Activated CD4-positive, alpha-beta memory T cell treated with anti-CD3 and anti-CD28 coated beads for 36 hours (primary cell): ENCODE data around the gene PCDH8. TPM values are rescaled to one million over a fixed set of nuclear protein-coding genes. Genes with fewer than 3 reads are reported as not detected.
"Not testable (repeated sequence)": the region's sequence is repeated elsewhere in the genome, so short reads cannot be mapped to it uniquely, and the experiment has no call there.

Source experiments
- CTCF ChIA-PET: fragments of 350-600 bp; sonication (Branson Sonifier 250); formaldehyde crosslinking; loops from one replicate; lab custom pipeline; 2021; ENCODE audit warnings: antibody characterized with exemption, inconsistent platforms; lab: Charles Lee
- POLR2A ChIA-PET: fragments of 350-600 bp; sonication (Branson Sonifier 250); formaldehyde crosslinking; loops from one replicate; lab custom pipeline; 2021; ENCODE audit warnings: antibody characterized with exemption; lab: Charles Lee
- DNase-seq: peaks from one replicate; pipeline ENCODE4 v3.0.0-alpha.2; 2020
- H3K27ac Mint-ChIP-seq: one replicate; pipeline ENCODE4 v1.8.0; 2021; ENCODE audit warnings: mixed read lengths
- H3K27me3 Mint-ChIP-seq: one replicate; pipeline ENCODE4 v1.8.0; 2021; ENCODE audit warnings: mixed read lengths
- H3K36me3 Mint-ChIP-seq: one replicate; pipeline ENCODE4 v1.8.0; 2021; ENCODE audit warnings: mixed read lengths
- H3K4me1 Mint-ChIP-seq: one replicate; pipeline ENCODE4 v1.8.0; 2021; ENCODE audit warnings: low read depth, mixed read lengths
- H3K4me3 Mint-ChIP-seq: one replicate; pipeline ENCODE4 v1.8.0; 2021; ENCODE audit warnings: mild to moderate bottlenecking, mixed read lengths
- H3K9me3 Mint-ChIP-seq: one replicate; pipeline ENCODE4 v1.8.0; 2021; ENCODE audit warnings: mixed read lengths
- intact Hi-C: fragments of 100-400 bp; cut with micrococcal nuclease; formaldehyde crosslinking; loops from one replicate; pipeline ENCODE4 v1.15.1; 2023
- total RNA-seq, 2 experiments: library from RNA; stranded (reverse); gene quantifications; one replicate each; pipeline ENCODE4 v1.2.3, GENCODE V29; 2021

Gene PCDH8
- total RNA-seq, 2 experiments from 2014 or later = not detected

DNA sequence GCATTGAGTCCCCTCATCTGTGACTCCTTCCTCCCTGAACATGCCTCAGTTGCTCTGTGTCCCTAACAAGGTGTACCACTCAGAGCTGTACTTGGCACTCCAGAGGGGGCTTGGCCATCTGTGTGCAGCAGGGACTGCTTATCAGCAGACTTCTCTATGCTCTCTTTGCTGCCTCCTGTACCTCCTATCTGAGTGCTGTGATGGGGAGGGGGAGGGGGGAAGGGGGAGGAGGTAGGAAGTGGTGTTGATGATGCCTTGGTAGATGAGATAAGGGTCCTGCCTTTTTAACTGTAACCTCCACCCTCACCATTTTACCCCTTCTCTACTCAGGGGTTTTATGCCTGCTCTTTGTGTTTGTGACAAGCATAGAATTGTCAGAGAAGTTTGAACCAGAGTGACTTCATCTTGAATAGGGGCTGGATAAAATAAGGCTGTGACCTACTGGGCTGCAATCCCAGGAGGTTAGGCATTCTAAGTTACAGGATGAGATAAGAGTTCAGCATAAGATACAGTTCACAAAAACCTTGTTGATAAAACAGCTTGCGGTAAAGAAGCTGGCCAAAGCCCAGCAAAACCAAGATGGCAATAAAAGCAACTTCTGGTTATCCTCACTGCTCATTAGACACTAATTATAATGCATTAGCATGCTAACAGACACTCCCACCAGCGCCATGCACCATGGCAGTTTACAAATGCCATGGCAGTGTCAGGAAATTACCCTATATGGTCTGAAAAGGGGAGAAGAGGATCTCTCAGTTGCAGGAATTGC is 13.2 kb downstream of the PCDH8 start:
- no peak for DNase-seq
- POLR2A ChIA-PET = no interaction called here
- Mint-ChIP-seq H3K27ac (no peak overlapping the region), H3K4me1 (no peaks in the 10 kb centered on the region), H3K27me3 (peaks cover 20% of the 10 kb centered on the region), H3K9me3 (no peaks in the 10 kb centered on the region), H3K4me3 (no peak overlapping the region), H3K36me3 (no peaks in the 10 kb centered on the region)
- CTCF ChIA-PET = no interaction called here
- intact Hi-C loops = no loop called here

DNA sequence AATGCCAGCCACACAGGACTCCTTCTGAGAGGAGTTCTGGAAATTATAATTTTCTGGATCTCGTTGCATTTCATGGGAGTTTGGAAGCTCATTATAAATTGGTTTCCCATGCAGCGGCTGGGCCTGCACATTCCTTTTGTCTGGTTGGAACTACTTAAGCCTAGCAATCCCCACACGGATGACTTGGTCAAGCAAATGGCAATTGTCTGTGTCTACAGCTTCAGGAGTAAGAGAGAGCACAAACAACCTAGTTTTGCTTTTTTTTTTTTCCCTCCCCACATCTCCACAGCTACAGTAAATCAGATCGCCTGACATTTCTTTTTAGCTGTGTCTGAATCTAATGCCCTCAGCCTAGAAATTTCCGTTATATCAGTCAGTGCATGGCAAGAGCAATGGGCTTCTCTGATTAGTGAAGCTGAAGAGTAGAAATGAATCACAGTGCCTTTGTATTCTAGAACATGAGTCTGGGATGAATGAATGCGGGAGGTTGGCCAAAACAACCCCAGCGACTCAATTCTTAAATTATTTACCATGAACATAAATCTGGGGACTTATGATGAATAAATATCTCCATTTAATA is 15.1 kb downstream of the PCDH8 start:
- POLR2A ChIA-PET = no interaction called here
- Mint-ChIP-seq H3K4me1 (no peaks in the 10 kb centered on the region), H3K9me3 (no peaks in the 10 kb centered on the region), H3K27ac (no peak overlapping the region), H3K36me3 (no peaks in the 10 kb centered on the region), H3K27me3 (peaks cover 8% of the 10 kb centered on the region), H3K4me3 (no peak overlapping the region)
- CTCF ChIA-PET = no interaction called here
- DNase-seq = no peak
- intact Hi-C loops = no loop called here

DNA sequence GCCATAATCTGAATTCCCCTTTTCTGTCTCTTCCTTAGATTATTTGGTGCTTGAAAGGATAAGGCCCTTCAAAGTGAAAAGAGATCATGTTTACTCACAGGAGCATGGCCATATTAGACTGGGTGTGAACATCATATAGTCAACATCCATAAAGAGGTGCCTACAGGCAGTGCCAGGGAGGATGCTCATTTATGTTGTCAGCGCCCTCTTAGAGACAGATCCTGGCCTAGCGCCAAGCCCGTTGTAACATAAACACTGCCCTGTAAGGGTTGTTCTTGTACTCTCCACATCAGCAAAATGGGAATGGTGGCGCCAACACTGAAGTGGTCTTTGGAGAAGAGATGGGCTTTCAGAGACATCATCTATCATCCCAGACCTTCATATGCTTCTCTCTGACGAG is 16.1 kb downstream of the PCDH8 start:
- Mint-ChIP-seq H3K4me3 (no peak overlapping the region), H3K4me1 (no peaks in the 10 kb centered on the region), H3K27ac (no peak overlapping the region), H3K9me3 (no peaks in the 10 kb centered on the region), H3K36me3 (no peaks in the 10 kb centered on the region), H3K27me3 (peaks cover 1% of the 10 kb centered on the region)
- intact Hi-C loops = no loop called here
- ChIA-PET POLR2A (no interaction called here), CTCF (no interaction called here)
- DNase-seq = no peak

DNA sequence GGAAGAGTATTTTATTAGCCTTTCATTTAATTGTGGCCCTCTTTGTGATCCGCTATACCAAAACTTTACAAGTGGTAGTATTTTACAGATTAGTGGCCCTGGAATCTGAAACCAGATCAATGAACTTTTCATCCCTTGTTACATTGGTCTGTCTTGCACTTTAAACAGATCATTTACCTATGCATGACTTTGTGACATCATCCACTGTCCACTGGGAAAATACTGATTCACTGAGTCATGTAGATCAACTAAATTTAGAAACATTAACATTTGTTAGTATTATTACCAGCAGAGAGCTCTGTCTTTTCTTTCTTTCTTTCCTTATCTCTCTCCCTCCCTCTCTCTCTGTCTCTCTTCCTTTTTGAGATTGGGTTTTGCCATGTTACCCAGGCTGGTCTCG is 17.5 kb downstream of the PCDH8 start:
- intact Hi-C loops = no loop called here
- CTCF ChIA-PET = no interaction called here
- H3K36me3 Mint-ChIP-seq = no peaks in the 10 kb centered on the region
- no peaks in the 10 kb centered on the region for H3K9me3 Mint-ChIP-seq
- no peak overlapping the region for H3K27ac Mint-ChIP-seq
- H3K4me1 Mint-ChIP-seq = no peaks in the 10 kb centered on the region
- H3K27me3 Mint-ChIP-seq = peaks cover 1% of the 10 kb centered on the region
- DNase-seq = no peak
- no peak overlapping the region for H3K4me3 Mint-ChIP-seq
- POLR2A ChIA-PET = no interaction called here

DNA sequence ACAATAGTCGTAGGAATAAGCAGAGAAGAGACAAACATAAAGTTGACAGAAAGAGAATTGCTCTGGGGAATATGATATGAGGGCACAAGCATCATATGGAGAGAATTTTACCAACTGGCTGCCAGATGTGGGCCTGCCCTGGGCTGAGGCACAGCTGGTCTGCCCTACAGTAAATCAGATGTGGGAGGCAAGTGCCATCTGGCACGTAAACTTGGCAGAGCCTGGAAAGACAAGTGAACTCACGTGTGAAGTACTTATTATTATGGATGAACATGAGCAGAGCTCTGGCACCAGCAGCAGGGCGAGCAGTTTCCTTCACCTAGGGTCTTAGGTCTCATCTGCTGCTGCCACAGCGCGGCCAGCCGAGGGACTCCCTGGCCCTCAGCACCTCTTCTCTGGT is 20.6 kb downstream of the PCDH8 start:
- Mint-ChIP-seq H3K27me3 (peaks cover 2% of the 10 kb centered on the region), H3K36me3 (no peaks in the 10 kb centered on the region), H3K9me3 (no peaks in the 10 kb centered on the region), H3K27ac (no peak overlapping the region), H3K4me1 (no peaks in the 10 kb centered on the region), H3K4me3 (no peak overlapping the region)
- ChIA-PET CTCF (interaction anchor here (1.1 kb wide), 1 partner anchor 140 kb away, joined by 3 read pairs; no protein-coding TSS in a partner anchor), POLR2A (no interaction called here)
- no peak for DNase-seq
- intact Hi-C loops = no loop called here

DNA sequence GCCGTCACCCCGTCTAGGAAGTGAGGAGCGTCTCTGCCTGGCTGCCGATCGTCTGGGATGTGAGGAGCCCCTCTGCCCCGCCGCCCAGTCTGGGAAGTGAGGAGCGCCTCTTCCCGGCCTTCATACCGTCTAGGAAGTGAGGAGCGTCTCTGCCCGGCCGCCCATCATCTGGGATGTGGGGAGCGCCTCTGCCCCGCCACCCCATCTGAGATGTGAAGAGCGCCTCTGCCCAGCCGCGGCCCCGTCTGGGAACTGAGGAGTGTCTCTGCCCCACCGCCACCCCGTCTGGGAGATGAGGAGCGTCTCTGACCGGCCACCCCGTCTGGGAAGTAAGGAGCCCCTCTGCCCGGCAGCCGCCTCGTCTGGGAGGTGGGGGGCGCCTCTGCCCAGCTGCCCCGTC is 30.6 kb downstream of the PCDH8 start:
- POLR2A ChIA-PET, H3K4me1 Mint-ChIP-seq, H3K4me3 Mint-ChIP-seq, H3K27me3 Mint-ChIP-seq, DNase-seq, intact Hi-C loops, CTCF ChIA-PET, H3K27ac Mint-ChIP-seq, H3K9me3 Mint-ChIP-seq, H3K36me3 Mint-ChIP-seq: not testable (repeated sequence)

DNA sequence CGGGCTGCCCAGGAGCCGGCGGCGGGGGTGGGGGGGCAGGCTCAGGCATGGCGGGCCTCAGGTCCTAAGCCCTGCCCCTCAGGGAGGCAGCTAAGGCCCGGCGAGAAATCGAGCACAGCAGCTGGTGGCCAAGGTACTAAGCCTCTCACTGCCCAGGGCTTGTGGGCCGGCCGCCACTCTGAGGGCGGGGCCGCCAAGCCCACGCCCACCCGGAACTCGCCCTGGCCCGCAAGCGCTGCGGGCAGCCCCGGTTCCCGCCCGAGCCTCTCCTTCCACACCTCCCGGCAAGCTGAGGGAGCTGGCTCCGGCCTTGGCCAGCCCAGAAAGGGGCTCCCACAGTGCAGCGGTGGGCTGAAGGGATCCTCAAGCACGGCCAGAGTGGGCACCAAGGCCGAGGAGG is 33.1 kb downstream of the PCDH8 start:
- peaks cover 2% of the 10 kb centered on the region for H3K9me3 Mint-ChIP-seq
- peaks cover 4% of the 10 kb centered on the region for H3K27me3 Mint-ChIP-seq
- ChIA-PET POLR2A (no interaction called here), CTCF (no interaction called here)
- no peak overlapping the region for H3K4me3 Mint-ChIP-seq
- DNase-seq = no peak
- H3K4me1 Mint-ChIP-seq = no peaks in the 10 kb centered on the region
- no peaks in the 10 kb centered on the region for H3K36me3 Mint-ChIP-seq
- intact Hi-C loops = no loop called here
- H3K27ac Mint-ChIP-seq = no peak overlapping the region

DNA sequence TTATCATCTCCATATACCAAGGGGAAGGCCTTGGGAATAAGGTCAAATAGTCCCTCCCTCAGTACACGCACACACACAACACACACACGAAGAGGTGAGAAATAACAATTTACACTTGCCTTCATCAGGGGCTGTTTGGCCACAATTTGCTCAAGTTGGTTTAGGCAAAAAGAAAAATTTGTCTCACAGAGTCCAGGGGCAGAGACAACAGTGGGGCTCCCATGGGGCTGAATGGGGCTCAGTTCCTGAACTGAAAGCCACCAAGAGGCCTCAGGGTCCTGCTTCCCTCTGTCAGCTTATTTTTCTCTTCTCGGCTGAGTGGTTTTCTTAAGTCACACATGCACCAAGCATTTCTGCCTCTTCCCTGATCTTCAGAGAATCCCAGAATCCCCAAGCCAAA is 35.5 kb downstream of the PCDH8 start:
- Mint-ChIP-seq H3K27ac (no peak overlapping the region), H3K9me3 (peaks cover 2% of the 10 kb centered on the region)
- CTCF ChIA-PET = no interaction called here

DNA sequence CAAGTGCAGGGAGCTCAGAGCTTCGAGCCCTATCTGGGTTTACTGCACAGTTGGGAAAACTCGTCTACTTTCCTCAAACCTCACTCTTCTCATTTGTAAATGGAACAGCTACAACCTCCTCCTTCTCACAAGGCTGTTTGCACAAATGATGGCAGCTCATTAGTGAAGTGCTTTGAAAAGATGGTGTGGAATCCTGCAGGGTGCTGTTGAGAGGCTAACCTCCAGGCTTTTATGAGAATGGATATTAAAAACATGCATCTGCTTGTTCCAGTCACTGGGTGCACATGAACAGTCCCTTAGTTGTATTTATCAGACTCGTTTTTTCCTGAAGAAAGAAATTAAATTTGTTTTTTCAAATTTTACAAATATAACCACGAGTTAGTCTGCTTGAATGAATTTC is 36.6 kb downstream of the PCDH8 start:
- H3K27me3 Mint-ChIP-seq = peaks cover 4% of the 10 kb centered on the region
- CTCF ChIA-PET = no interaction called here
- peaks cover 4% of the 10 kb centered on the region for H3K4me1 Mint-ChIP-seq
- intact Hi-C loops = no loop called here
- H3K4me3 Mint-ChIP-seq = no peak overlapping the region
- H3K27ac Mint-ChIP-seq = no peak overlapping the region
- no peaks in the 10 kb centered on the region for H3K9me3 Mint-ChIP-seq
- H3K36me3 Mint-ChIP-seq = no peaks in the 10 kb centered on the region
- no peak for DNase-seq
- POLR2A ChIA-PET = no interaction called here

More for the DNA sequence above, 35.5 kb downstream of the PCDH8 start:
- H3K4me1 Mint-ChIP-seq = peaks cover 4% of the 10 kb centered on the region
- intact Hi-C loops = no loop called here
- H3K36me3 Mint-ChIP-seq = no peaks in the 10 kb centered on the region
- peaks cover 4% of the 10 kb centered on the region for H3K27me3 Mint-ChIP-seq
- DNase-seq = no peak
- POLR2A ChIA-PET = no interaction called here
- no peak overlapping the region for H3K4me3 Mint-ChIP-seq

DNA sequence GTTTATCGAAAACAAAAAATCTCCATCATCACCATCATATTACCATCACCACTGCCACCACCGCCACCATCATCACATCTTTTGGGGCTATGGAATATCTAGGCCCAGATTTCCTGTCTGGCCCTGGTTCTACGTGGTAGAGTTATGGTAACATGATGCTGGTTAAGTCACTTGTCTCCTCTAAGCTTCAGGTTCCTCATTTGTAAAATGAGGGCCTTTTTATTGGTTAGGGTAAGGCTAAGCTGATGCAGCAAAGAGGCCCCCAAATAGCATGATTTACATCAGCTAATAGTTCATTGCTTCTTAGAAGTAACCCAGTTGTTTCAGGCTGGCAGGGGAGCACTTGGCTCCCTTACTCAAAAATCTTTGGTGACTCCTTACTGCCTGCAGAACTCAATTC is 37.9 kb downstream of the PCDH8 start:
- H3K9me3 Mint-ChIP-seq = no peaks in the 10 kb centered on the region
- H3K4me3 Mint-ChIP-seq = no peak overlapping the region
- POLR2A ChIA-PET = no interaction called here
- H3K27me3 Mint-ChIP-seq = peaks cover 8% of the 10 kb centered on the region
- CTCF ChIA-PET = no interaction called here
- no peaks in the 10 kb centered on the region for H3K36me3 Mint-ChIP-seq
- no peak overlapping the region for H3K27ac Mint-ChIP-seq
- H3K4me1 Mint-ChIP-seq = peaks cover 4% of the 10 kb centered on the region
- no peak for DNase-seq
- intact Hi-C loops = no loop called here

DNA sequence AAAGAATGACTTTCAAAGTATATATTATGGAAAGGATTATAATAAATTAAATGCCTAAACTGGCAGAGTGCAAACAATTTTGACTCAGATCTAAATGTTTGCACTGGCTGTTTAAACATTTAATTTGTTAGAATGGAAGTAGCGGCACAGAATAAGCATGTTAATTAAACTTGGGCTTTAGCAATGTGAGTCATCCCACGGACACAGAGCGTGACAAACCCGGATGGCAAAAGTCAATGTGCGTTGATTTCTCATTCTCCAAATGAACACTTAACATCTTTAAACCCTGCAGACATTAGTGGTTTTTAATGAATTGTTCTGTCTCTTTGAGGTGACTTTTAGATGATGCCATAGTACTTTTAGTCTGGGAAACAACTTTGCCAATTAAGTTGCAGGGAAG is 38.4 kb downstream of the PCDH8 start:
- Mint-ChIP-seq H3K36me3 (no peaks in the 10 kb centered on the region), H3K4me3 (no peak overlapping the region), H3K4me1 (peaks cover 4% of the 10 kb centered on the region), H3K27ac (no peak overlapping the region), H3K9me3 (no peaks in the 10 kb centered on the region), H3K27me3 (peaks cover 11% of the 10 kb centered on the region)
- intact Hi-C loops = no loop called here
- CTCF ChIA-PET = interaction anchor here (0.6 to 1.8 kb wide), 8 partner anchors 41 to 201 kb away, joined by 3 to 14 read pairs (median 3); partner anchors contain the start of gene SUGT1
- POLR2A ChIA-PET = no interaction called here
- DNase-seq = no peak

DNA sequence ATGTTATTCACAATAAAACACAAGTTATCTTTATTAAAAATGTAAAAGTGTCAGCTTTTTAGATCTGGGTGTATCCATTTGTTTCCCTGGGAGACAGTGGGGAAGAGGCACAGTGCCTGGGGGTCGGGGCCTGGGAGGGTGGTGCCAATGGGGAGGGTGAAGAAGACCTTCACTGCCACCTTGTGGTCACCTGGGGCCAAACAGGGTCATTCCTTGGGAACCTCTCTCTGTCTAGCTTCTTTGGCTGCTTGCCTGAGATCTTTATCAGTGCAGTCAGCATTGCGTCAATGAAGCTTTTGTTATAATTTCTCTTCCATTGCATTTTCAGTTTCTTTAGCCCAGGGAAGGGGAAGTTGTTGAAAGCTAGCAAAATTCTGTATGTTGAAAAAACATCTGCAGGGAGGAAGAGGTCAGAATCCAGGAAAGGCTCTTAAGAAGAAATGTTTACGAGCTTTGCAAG is 39.1 kb downstream of the PCDH8 start:
- POLR2A ChIA-PET = no interaction called here
- Mint-ChIP-seq H3K9me3 (no peaks in the 10 kb centered on the region), H3K27me3 (peaks cover 15% of the 10 kb centered on the region), H3K36me3 (no peaks in the 10 kb centered on the region), H3K27ac (no peak overlapping the region), H3K4me1 (peaks cover 4% of the 10 kb centered on the region), H3K4me3 (no peak overlapping the region)
- DNase-seq = peak; percentile 68
- intact Hi-C loops = loop anchor here (2.0 to 10.0 kb wide), 2 partner anchors 145 to 195 kb away; no protein-coding TSS in a partner anchor
- CTCF ChIA-PET = interaction anchor here (0.5 to 1.8 kb wide), 10 partner anchors 42 to 200 kb away, joined by 3 to 14 read pairs (median 3); partner anchors contain the start of gene SUGT1
